ENCODE results near the gene FNBP1L.

Gene FNBP1L

DNA sequence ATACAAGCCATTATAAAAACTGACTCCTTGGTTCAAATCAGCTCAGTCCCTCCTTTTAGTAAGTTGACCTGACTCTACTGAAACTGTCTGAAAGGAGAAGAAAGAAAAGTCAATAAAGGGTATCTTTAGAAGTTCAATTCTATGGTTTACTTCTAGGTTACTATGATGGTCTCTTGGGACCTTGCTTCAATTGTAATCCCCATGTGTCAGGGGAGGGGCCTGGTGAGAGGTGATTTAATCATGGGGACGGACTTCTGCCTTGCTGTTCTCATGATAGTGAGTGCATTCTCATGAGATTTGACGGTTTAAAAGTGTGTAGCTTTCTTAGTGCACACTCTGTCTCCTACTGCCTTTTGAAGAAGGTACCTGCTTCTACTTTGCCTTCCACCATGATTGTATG is 31.7 kb upstream of the FNBP1L start:
- no peak overlapping the region for H3K4me3 ChIP-seq (ENCODE audit: low read depth, low read length)
- TF ChIP-seq, protein P1, sequence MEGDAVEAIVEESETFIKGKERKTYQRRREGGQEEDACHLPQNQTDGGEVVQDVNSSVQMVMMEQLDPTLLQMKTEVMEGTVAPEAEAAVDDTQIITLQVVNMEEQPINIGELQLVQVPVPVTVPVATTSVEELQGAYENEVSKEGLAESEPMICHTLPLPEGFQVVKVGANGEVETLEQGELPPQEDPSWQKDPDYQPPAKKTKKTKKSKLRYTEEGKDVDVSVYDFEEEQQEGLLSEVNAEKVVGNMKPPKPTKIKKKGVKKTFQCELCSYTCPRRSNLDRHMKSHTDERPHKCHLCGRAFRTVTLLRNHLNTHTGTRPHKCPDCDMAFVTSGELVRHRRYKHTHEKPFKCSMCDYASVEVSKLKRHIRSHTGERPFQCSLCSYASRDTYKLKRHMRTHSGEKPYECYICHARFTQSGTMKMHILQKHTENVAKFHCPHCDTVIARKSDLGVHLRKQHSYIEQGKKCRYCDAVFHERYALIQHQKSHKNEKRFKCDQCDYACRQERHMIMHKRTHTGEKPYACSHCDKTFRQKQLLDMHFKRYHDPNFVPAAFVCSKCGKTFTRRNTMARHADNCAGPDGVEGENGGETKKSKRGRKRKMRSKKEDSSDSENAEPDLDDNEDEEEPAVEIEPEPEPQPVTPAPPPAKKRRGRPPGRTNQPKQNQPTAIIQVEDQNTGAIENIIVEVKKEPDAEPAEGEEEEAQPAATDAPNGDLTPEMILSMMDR (IDR thresholded peaks at IDR 0.05; ENCODE audit: low read depth, low read length, missing control alignments), result no peak
- in situ Hi-C loops (cut with HindIII; ENCODE audit: low sequenced_read_pairs), result no loop called here

DNA sequence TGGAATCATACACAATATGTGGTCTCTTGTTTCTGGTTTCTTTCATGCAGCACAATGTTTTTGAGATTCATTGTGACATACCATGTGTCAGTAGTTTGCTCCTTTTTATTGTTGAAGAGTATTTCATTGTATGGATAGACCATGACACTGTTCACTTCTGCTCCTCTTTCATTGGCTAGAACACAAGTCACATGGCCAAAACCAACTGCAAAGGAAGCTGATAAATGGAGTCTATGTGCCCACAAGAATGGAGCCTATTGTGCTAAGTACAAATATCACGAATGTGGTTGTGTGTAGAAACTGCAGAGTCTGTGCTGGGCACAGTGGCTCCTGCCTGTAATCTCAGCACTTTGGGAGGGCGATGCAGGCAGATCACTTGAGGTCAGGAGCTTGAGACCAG is 28.6 kb upstream of the FNBP1L start:
- TF ChIP-seq, protein P1 (IDR thresholded peaks at IDR 0.05; ENCODE audit: low read depth, low read length, missing control alignments), result no peak
- H3K4me3 ChIP-seq (ENCODE audit: low read depth, low read length), result no peak overlapping the region
- in situ Hi-C loops (cut with HindIII; ENCODE audit: low sequenced_read_pairs), result no loop called here
- DNase-seq (ENCODE audit: low read depth), result no peak

More for the DNA sequence above, 31.7 kb upstream of the FNBP1L start:
- no peak for DNase-seq (ENCODE audit: low read depth)

DNA sequence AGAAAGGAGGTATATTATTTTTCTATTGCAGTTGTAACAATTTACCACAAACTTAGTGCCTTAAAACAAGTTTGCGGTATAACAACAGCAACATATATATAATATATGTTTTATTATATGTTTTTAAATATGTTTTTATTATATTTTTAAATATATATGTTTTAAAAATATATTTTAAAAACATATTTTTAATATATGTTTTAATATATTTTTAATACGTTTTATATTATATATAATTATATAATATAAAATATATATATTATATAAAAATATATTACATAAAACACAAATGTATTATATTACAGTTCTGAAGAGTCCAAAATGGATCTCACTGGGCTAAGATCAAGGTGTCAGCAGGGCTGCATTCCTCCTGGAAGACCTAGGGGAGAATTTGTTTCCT is 27.5 kb upstream of the FNBP1L start:
- TF ChIP-seq, protein P1 (IDR thresholded peaks at IDR 0.05; ENCODE audit: low read depth, low read length, missing control alignments), result no peak
- no peak for DNase-seq (ENCODE audit: low read depth)
- in situ Hi-C loops (cut with HindIII; ENCODE audit: low sequenced_read_pairs), result no loop called here
- no peak overlapping the region for H3K4me3 ChIP-seq (ENCODE audit: low read depth, low read length)

DNA sequence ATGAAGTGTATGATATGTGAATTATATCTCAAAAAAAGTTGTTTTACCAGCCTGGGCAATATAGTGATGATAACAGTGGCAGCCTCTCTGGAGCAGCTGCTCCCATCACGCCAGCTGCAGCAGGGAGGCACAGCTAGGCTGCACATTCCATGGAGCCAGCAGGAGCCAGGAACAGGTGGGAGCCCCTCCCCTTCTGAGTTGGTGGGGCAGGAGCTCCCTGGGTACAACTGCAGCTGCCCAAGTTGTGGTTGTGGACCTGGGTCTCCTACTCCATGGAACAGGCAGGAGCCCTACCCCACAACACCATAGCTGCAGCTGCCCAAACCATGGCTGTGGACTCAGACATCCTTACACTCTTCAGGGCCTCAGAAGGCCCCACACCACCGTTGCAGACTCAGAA is 21.7 kb upstream of the FNBP1L start:
- in situ Hi-C loops (cut with HindIII; ENCODE audit: low sequenced_read_pairs), result no loop called here
- DNase-seq (ENCODE audit: low read depth), result no peak
- TF ChIP-seq, protein P1 (IDR thresholded peaks at IDR 0.05; ENCODE audit: low read depth, low read length, missing control alignments), result no peak
- H3K4me3 ChIP-seq (ENCODE audit: low read depth, low read length), result no peak overlapping the region

DNA sequence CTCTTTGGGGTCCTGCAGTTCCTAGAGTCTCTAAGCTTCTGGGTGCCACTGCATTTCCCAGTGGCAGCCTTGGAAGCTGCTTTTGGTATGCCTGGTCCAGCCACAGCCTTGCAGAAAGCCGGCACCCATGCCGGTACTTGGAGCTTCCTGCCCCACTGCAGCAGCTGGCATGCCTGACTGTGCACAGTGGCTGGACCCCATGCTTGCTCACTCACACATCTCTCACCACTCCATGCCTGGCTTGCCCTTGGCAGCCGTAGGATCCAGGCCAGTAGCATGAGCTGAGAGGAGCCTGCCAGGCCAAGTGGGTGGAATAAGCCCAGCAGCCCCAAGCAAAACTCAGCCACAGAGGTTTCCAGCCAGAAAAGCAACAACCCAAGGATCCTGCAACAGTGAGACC is 20.3 kb upstream of the FNBP1L start:
- in situ Hi-C loops (cut with HindIII; ENCODE audit: low sequenced_read_pairs), result no loop called here
- no peak overlapping the region for H3K4me3 ChIP-seq (ENCODE audit: low read depth, low read length)
- no peak for DNase-seq (ENCODE audit: low read depth)
- TF ChIP-seq, protein P1 (IDR thresholded peaks at IDR 0.05; ENCODE audit: low read depth, low read length, missing control alignments), result no peak

DNA sequence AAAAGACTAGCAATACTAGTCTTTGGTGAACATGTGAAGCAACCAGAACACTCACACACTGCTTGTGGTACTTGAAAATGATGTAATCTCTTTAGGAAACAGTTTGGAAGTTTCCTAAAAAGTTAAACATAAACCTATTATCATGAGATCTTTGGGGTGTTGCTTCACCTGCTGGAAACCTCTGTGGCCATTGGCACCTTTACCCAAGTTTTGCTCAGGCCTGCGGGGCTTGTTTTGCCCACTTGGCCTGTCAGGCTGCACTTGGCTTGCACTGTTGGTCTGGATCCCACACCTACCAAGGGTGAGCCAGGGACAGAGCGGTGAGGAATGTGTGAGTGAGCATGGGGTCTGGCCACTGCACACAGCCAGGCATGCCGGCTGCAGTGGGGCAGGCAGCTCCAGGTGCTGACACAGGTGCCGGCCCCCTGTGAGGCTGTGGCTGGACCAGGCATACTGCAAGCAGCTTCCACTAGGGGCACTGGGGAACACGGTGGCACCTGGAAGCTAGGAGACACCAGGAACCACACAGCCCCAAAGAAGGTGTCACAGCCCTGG is 14.4 kb upstream of the FNBP1L start:
- TF ChIP-seq, protein P1 (IDR thresholded peaks at IDR 0.05; ENCODE audit: low read depth, low read length, missing control alignments), result no peak
- H3K4me3 ChIP-seq (ENCODE audit: low read depth, low read length), result no peak overlapping the region

More for the DNA sequence above, 14.4 kb upstream of the FNBP1L start:
- in situ Hi-C loops (cut with HindIII; ENCODE audit: low sequenced_read_pairs), result no loop called here
- no peak for DNase-seq (ENCODE audit: low read depth)
